CD8-positive, alpha-beta memory T cell (primary cell): ENCODE data around the gene CLCN2. TPM values are rescaled to one million over a fixed set of nuclear protein-coding genes. Genes with fewer than 3 reads are reported as not detected.
A peak's percentile ranks its signal among the peaks of the same experiment; 100 is the strongest.

Experiments used
- CTCF ChIA-PET: fragments of 350-600 bp; sonication (Branson Sonifier 250); formaldehyde crosslinking; loops from one replicate; lab custom pipeline; 2021; ENCODE audit warnings: antibody characterized with exemption; lab: Charles Lee
- POLR2A ChIA-PET: fragments of 350-600 bp; sonication (Branson Sonifier 250); formaldehyde crosslinking; loops from one replicate; lab custom pipeline; 2021; ENCODE audit warnings: antibody characterized with exemption; lab: Charles Lee
- DNase-seq, 5 donors: peaks; one replicate each; pipeline versions ENCODE4 v3.0.0 to v3.0.0-alpha.2; 2020 to 2022; ENCODE audit warnings: mixed read lengths in 1 of 5
- H3K27ac ChIP-seq: one replicate; pipeline ENCODE4 v1.7.0; 2013; ENCODE audit warnings: low read depth, mild to moderate bottlenecking, low read length, moderate library complexity
- H3K27me3 ChIP-seq: 2 replicates; pipeline ENCODE4 v1.7.0; 2013; ENCODE audit warnings: low read length, mild to moderate bottlenecking; ENCODE audit not compliant: insufficient read depth, poor library complexity, severe bottlenecking
- H3K36me3 ChIP-seq: 2 replicates; pipeline ENCODE4 v1.7.0; 2013; ENCODE audit warnings: mild to moderate bottlenecking, low read length, moderate library complexity; ENCODE audit not compliant: insufficient read depth
- H3K4me1 ChIP-seq: 2 replicates; pipeline ENCODE4 v1.7.0; 2013; ENCODE audit warnings: mild to moderate bottlenecking, low read length, moderate library complexity; ENCODE audit not compliant: insufficient read depth
- H3K4me3 ChIP-seq: 2 replicates; pipeline ENCODE4 v1.7.0; 2013; ENCODE audit warnings: mild to moderate bottlenecking, low read length
- H3K9me3 ChIP-seq: 2 replicates; pipeline ENCODE4 v1.7.0; 2013; ENCODE audit warnings: mild to moderate bottlenecking, low read length
- H3K27ac Mint-ChIP-seq, 8 donors: one replicate each; pipeline ENCODE4 v1.8.0; 2020 to 2021; ENCODE audit warnings: mixed read lengths in 8 of 8, mild to moderate bottlenecking in 6 of 8, inconsistent platforms in 3 of 8, moderate library complexity in 3 of 8
- H3K27me3 Mint-ChIP-seq, 2 donors: one replicate each; pipeline ENCODE4 v1.8.0; 2020 to 2021; ENCODE audit warnings: mixed read lengths in 2 of 2, mild to moderate bottlenecking in 1 of 2, moderate library complexity in 1 of 2
- H3K36me3 Mint-ChIP-seq, 3 donors: one replicate each; pipeline ENCODE4 v1.8.0; 2020 to 2021; ENCODE audit warnings: mixed read lengths in 3 of 3, inconsistent platforms in 1 of 3, mild to moderate bottlenecking in 1 of 3
- H3K4me1 Mint-ChIP-seq, 3 donors: one replicate each; pipeline ENCODE4 v1.8.0; 2020 to 2021; ENCODE audit warnings: mixed read lengths in 3 of 3, inconsistent platforms in 1 of 3, mild to moderate bottlenecking in 1 of 3
- H3K4me3 Mint-ChIP-seq, 7 donors: one replicate each; pipeline ENCODE4 v1.8.0; 2020 to 2021; ENCODE audit warnings: mixed read lengths in 7 of 7, mild to moderate bottlenecking in 6 of 7, moderate library complexity in 4 of 7, inconsistent platforms in 2 of 7
- H3K9me3 Mint-ChIP-seq, 5 donors: one replicate each; pipeline ENCODE4 v1.8.0; 2020 to 2022; ENCODE audit warnings: mixed read lengths in 5 of 5, mild to moderate bottlenecking in 3 of 5, moderate library complexity in 2 of 5, inconsistent platforms in 1 of 5
- polyA plus RNA-seq: library from polyadenylated mRNA; unstranded; fragments of 300-500 nt; fragmentation: Illumina TruSeq; gene quantifications from one replicate; pipeline ENCODE4 v1.2.3, GENCODE V29; 2021
- total RNA-seq, 2 experiments: library from RNA; stranded (reverse); gene quantifications; one replicate each; pipeline ENCODE4 v1.2.3, GENCODE V29; 2021

Gene CLCN2
- total and polyA plus RNA-seq, 3 experiments from 2014 or later, result 0.54 to 7.3 (median 6.3) TPM

DNA sequence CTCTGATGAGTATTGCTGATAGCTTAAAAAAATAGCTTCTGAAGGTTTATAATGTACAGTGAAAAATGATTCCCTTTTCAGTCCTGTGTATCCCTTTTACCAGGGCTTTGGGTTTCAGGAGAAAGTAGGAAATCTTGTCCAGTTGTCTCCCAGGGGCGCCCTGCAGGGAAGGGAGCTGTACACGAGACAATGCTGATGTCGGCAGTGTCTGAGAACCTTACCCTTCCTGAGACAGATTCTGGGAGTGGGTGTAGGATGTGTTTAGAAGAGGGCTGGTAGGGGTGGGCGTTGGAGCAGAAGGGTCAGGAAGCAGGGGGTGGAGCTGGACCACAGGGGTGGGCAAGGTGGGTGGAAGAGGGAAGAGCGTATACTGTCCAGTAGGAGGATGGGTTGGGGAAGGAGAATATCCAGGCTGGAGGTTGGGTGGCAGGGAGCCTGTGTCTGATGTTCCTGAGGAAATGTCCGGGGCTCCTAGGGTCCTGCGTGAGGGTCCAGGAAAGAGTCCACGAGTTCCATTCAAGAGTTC lies 11.0 kb upstream of the CLCN2 start:
- H3K4me1 Mint-ChIP-seq, result peaks cover 3 to 4% (median 4%) of the 10 kb centered on the region in 3 donors
- peaks cover 7 to 25% of the 10 kb centered on the region in 2 donors for H3K27me3 Mint-ChIP-seq
- H3K9me3 Mint-ChIP-seq, result no peaks in the 10 kb centered on the region
- Histone ChIP-seq H3K9me3 (no peaks in the 10 kb centered on the region), H3K27ac (no peak overlapping the region), H3K4me1 (no peaks in the 10 kb centered on the region), H3K27me3 (no peaks in the 10 kb centered on the region), H3K36me3 (peaks cover 5% of the 10 kb centered on the region), H3K4me3 (no peak overlapping the region)
- CTCF ChIA-PET, result interaction anchor here (1.2 to 2.9 kb wide), 11 partner anchors 12 to 189 kb away, joined by 3 to 22 read pairs (median 5); partner anchors contain the start of genes CLCN2, EPHB3 and POLR2H
- DNase-seq, result no peak
- peak overlapping the region in 2 of 8 donors; percentile 59 to 61 for H3K27ac Mint-ChIP-seq
- H3K36me3 Mint-ChIP-seq, result peaks cover 0 to 24% (median 6%) of the 10 kb centered on the region in 3 donors
- POLR2A ChIA-PET, result no interaction called here
- H3K4me3 Mint-ChIP-seq, result no peak overlapping the region

DNA sequence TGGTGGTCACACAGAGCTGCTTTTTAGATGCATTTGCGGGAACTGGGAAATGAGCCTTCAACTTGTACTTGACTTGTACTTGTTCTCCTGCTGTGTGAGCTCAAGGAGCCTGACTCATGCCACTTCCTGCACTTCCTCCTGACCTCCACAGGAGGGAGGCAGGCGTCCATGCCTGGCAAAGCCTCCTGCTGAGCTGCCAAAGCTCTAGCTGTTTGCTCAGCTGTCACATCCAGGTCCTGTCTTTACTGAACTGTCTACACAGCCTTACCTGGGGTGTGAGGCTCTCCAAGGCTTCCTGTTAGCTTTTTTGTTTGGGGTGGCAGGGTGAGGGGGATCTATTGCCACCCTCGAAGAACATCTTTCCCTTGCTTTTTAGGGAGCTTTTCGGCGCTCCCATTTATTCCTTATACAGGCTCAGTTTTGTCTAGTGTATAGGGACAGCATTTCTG lies 10.2 kb upstream of the CLCN2 start:
- Histone ChIP-seq H3K4me1 (no peaks in the 10 kb centered on the region), H3K4me3 (no peak overlapping the region), H3K27ac (no peak overlapping the region), H3K36me3 (peaks cover 5% of the 10 kb centered on the region), H3K27me3 (no peaks in the 10 kb centered on the region), H3K9me3 (no peaks in the 10 kb centered on the region)
- ChIA-PET POLR2A (no interaction called here), CTCF (interaction anchor here (0.6 to 2.9 kb wide), 17 partner anchors 9 to 190 kb away, joined by 3 to 22 read pairs (median 5); partner anchors contain the start of genes CLCN2, EPHB3, FAM131A and POLR2H)
- H3K27me3 Mint-ChIP-seq, result peaks cover 7 to 17% of the 10 kb centered on the region in 2 donors
- no peaks in the 10 kb centered on the region for H3K9me3 Mint-ChIP-seq
- H3K27ac Mint-ChIP-seq, result peak overlapping the region in 2 of 8 donors; percentile 1 to 43
- DNase-seq, result peak; percentile 18 to 72 (median 39)
- peak overlapping the region in 1 of 7 donors; percentile 14 for H3K4me3 Mint-ChIP-seq
- peaks cover 0 to 32% (median 11%) of the 10 kb centered on the region in 3 donors for H3K36me3 Mint-ChIP-seq
- H3K4me1 Mint-ChIP-seq, result peaks cover 3 to 10% (median 7%) of the 10 kb centered on the region in 3 donors

DNA sequence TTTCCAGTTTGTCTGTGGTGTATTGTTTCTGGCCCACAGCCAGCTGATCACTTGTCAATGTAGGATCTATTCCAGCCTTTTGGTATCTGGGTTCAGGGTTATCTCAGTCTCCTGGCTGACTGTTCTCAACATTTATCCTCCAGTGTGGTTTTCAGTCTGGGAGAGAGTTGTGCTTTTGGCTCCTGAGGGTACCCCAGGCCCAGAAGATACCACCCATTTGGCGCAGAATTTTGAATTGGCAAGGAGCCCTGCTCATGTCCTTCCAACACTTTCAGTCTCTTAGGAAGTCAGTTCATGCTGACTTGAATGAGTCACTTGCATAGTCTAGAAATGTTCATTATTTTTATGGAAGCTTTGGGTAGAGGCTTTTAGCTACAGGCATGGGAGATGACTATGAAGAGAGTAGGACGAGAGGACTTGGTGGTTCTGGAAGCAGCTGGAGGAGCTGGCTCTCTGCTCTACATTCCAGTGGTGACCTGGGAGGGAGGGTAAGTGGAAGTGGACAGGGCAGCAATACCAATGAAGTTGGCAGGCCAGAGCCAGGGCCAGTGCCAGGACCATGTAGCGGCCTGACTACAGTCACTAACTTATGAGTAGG lies 7.3 kb upstream of the CLCN2 start:
- no peak for DNase-seq
- Histone ChIP-seq H3K4me1 (peaks cover 14% of the 10 kb centered on the region), H3K4me3 (no peak overlapping the region), H3K27me3 (no peaks in the 10 kb centered on the region), H3K36me3 (peaks cover 10% of the 10 kb centered on the region), H3K9me3 (no peaks in the 10 kb centered on the region), H3K27ac (no peak overlapping the region)
- H3K27me3 Mint-ChIP-seq, result no peaks in the 10 kb centered on the region
- peak overlapping the region in 4 of 8 donors; percentile 1 to 50 (median 14) for H3K27ac Mint-ChIP-seq
- H3K9me3 Mint-ChIP-seq, result no peaks in the 10 kb centered on the region
- POLR2A ChIA-PET, result no interaction called here
- H3K4me1 Mint-ChIP-seq, result peaks cover 13 to 28% (median 25%) of the 10 kb centered on the region in 3 donors
- H3K4me3 Mint-ChIP-seq, result no peak overlapping the region
- H3K36me3 Mint-ChIP-seq, result peaks cover 0 to 42% (median 17%) of the 10 kb centered on the region in 3 donors
- CTCF ChIA-PET, result interaction anchor here (1.2 to 1.8 kb wide), 3 partner anchors 14 to 15 kb away, joined by 3 to 6 read pairs (median 4); no protein-coding TSS in a partner anchor

DNA sequence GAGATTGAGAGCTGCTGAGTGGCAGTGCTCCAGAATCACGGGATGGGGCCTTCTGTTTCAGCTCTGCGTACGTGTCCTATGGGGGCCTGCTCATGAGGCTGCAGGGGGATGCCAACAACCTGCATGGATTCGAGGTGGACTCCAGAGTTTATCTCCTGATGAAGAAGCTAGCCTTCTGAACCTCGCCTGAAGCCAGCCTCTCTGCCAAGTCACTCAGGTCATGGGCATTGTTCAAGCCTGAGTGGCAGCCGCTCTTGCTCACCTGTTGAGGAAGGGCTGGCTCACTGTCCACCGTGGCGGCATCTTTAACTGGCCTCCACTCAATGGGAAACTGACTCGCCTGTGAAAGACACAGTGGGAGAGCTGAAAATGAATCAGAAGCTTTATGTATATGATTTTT lies 6.7 kb upstream of the CLCN2 start:
- DNase-seq, result no peak
- peaks cover 10% of the 10 kb centered on the region for H3K36me3 ChIP-seq
- no peaks in the 10 kb centered on the region for H3K27me3 ChIP-seq
- H3K9me3 ChIP-seq, result no peaks in the 10 kb centered on the region
- H3K4me3 ChIP-seq, result no peak overlapping the region
- CTCF ChIA-PET, result interaction anchor here (1.4 to 1.8 kb wide), 2 partner anchors 13 to 14 kb away, joined by 4 to 6 read pairs; no protein-coding TSS in a partner anchor
- H3K4me1 ChIP-seq, result peaks cover 14% of the 10 kb centered on the region
- H3K27ac ChIP-seq, result no peak overlapping the region
- POLR2A ChIA-PET, result no interaction called here
- peaks cover 0 to 2% of the 10 kb centered on the region in 2 donors for H3K27me3 Mint-ChIP-seq
- peak overlapping the region in 1 of 8 donors; percentile 39 for H3K27ac Mint-ChIP-seq
- H3K4me3 Mint-ChIP-seq, result no peak overlapping the region
- H3K9me3 Mint-ChIP-seq, result peaks cover 0 to 2% (median 0%) of the 10 kb centered on the region in 5 donors
- H3K4me1 Mint-ChIP-seq, result peaks cover 17 to 33% (median 29%) of the 10 kb centered on the region in 3 donors
- peaks cover 0 to 47% (median 17%) of the 10 kb centered on the region in 3 donors for H3K36me3 Mint-ChIP-seq

DNA sequence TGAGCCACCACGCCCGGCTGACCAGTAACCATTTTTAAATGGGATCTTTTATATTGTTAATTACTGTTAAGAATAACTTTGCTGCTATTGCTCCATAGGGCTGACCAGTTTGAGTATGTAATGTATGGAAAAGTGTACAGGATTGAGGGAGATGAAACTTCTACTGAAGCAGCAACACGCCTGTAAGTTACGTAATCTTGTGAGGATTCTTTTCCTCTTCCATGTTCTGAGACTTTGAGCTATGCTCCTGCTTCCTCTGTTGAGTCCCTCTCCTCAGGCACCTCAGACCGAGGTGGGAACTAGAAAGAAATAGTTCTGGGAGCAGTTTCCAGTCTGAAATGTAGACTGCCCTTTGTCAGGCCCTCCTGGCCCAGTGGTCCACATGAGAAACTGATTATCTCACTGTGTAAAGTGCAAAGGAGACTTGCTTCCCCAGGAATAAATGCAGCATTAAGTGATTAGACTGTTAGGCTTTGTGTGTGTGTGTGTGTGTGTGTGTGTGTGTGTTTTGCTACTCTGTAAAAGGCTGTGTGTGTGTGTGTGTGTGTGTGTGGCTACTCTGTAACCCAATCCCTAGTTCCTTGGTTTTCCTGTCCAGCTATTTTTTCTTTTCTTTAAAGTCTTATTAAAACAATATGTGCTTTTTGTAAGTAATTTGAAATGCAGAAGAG lies 5.3 kb upstream of the CLCN2 start:
- Histone ChIP-seq H3K9me3 (no peaks in the 10 kb centered on the region), H3K4me1 (peaks cover 14% of the 10 kb centered on the region), H3K27ac (no peak overlapping the region), H3K4me3 (no peak overlapping the region), H3K27me3 (no peaks in the 10 kb centered on the region), H3K36me3 (peaks cover 10% of the 10 kb centered on the region)
- H3K27me3 Mint-ChIP-seq, result peaks cover 0 to 4% of the 10 kb centered on the region in 2 donors
- no peak for DNase-seq
- H3K4me3 Mint-ChIP-seq, result no peak overlapping the region
- peaks cover 0 to 53% (median 17%) of the 10 kb centered on the region in 3 donors for H3K36me3 Mint-ChIP-seq
- POLR2A ChIA-PET, result interaction anchor here (0.6 to 0.7 kb wide), 2 partner anchors 44 to 206 kb away, joined by 3 to 8 read pairs; no protein-coding TSS in a partner anchor
- H3K9me3 Mint-ChIP-seq, result peaks cover 0 to 2% (median 0%) of the 10 kb centered on the region in 5 donors
- H3K27ac Mint-ChIP-seq, result peak overlapping the region in 1 of 8 donors; percentile 7
- peaks cover 19 to 33% (median 30%) of the 10 kb centered on the region in 3 donors for H3K4me1 Mint-ChIP-seq
- CTCF ChIA-PET, result no interaction called here

DNA sequence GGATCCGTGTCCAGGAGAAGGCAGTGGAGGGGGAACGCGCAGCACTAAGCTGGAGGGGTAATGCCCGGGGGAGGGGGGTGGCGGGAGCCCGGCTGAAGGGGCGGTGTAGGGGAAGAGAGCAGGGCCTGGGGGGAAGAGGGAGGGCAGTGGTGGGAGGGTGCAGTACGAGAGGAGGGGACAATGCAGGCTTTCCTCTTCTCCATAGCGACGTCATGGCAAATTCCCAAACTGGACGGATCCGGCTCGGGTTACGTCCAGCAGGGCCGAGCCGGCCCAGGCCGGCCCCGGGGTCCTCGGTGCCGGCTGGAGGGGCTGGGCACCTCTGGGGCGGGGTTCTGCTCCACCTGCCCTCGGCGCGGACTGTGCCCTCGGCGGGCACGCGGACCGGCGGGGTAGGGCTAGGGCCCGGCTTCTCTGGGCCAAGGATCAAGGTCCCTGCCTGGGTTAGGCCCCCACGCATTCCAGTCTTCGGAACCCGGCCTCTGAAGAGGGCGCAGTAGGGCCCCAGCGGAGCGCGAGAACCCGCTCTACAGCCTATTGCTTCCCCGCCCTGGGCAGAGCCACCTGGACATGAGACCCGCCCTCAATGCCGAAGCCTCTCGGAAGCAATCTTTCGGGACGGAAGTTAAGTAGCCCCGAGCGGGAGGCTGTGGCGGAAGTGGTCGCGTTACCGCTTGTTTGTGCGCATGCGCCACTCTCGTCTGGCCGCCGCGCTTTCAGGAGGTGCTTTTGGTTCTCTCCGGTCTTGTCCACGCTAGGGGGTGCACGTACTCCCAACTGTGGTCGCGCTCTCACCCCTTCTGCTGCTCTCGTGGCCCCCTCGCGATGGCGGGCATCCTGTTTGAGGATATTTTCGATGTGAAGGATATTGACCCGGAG lies 1.5 kb upstream of the CLCN2 start:
- ChIA-PET POLR2A (no interaction called here), CTCF (interaction anchor here (1.2 to 3.5 kb wide), 6 partner anchors 9 to 151 kb away, joined by 3 to 18 read pairs (median 6); partner anchors contain the start of gene CHRD)
- Mint-ChIP-seq H3K9me3 (peaks cover 0 to 2% (median 0%) of the 10 kb centered on the region in 5 donors), H3K4me1 (peaks cover 22 to 35% (median 31%) of the 10 kb centered on the region in 3 donors), H3K4me3 (peak overlapping the region; percentile 92 to 99 (median 97)), H3K36me3 (peaks cover 0 to 33% (median 14%) of the 10 kb centered on the region in 3 donors), H3K27ac (peak overlapping the region; percentile 95 to 98 (median 96)), H3K27me3 (peaks cover 0 to 4% of the 10 kb centered on the region in 2 donors)
- Histone ChIP-seq H3K27ac (peak overlapping the region; percentile 88), H3K9me3 (no peaks in the 10 kb centered on the region), H3K36me3 (peaks cover 5% of the 10 kb centered on the region), H3K27me3 (no peaks in the 10 kb centered on the region), H3K4me3 (peak overlapping the region; percentile 73), H3K4me1 (peaks cover 23% of the 10 kb centered on the region)
- peak; percentile 89 to 96 (median 93) for DNase-seq
